Fibroblast of pulmonary artery (primary cell): ENCODE data around the gene SLC9B1.
"Not testable (repeated sequence)": the region's sequence is repeated elsewhere in the genome, so short reads cannot be mapped to it uniquely, and the experiment has no call there.

ENCODE experiments used
- DNase-seq: peaks from one replicate; pipeline ENCODE4 v3.0.0-alpha.2; 2010; ENCODE audit warnings: low read depth
- H3K4me3 ChIP-seq: replicated peaks from 2 replicates; pipeline ENCODE4 v1.5.1; 2011; ENCODE audit warnings: low read depth, mild to moderate bottlenecking, control low read depth, low read length, moderate library complexity
- TF ChIP-seq, protein P1 (sequence below): IDR thresholded peaks from 2 replicates; pipeline ENCODE4 v1.5.1; 2011; ENCODE audit warnings: mild to moderate bottlenecking, control low read depth, low read length, inconsistent platforms; ENCODE audit errors: missing control alignments

The SLC9B1 gene

DNA sequence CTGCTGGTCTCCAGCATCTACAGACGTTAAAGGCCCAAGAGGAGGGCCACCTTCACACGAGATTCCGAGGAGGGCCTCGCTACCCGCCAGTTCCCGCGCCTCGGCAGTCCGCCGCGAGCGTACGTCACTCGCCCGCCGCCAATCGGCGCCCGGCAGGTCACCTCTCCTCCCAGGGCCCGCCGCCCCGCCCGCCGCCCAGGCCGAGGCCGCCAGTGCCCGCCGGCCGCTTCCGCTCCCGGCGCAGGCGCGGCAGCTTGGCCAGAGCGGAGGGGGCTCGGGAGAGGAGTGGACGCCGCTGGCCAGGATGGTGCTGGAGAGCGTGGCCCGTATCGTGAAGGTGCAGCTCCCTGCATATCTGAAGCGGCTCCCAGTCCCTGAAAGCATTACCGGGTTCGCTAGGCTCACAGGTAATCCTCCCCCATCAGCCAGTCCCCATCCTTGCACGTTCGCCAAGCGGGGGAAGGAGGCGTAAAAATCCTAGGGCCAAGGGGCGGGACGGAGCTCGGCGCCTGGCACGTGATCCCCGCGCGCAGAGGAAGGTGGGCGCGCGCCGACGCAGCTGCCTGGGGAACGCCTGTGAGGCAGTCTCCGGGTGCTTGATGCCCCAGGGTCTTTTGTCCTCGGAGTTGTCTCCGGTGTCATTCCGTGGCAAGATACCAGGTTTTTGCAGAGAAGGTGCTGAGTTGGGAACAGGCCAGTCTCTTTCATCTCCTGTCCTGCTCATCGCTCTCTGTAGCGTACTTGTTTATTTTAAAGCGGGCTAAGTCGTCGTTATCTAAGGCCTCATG is 150.5 kb downstream of the SLC9B1 start, which contains the start of gene CISD2:
CISD2 (plus strand) TSS at position 212 of the 788 bp plus-strand sequence; CDS start at position 305, 93 bp downstream.
- H3K4me3 ChIP-seq: peak within 1 kb of the TSS; percentile 77
- peak; percentile 91 for DNase-seq
- TF ChIP-seq, protein P1, sequence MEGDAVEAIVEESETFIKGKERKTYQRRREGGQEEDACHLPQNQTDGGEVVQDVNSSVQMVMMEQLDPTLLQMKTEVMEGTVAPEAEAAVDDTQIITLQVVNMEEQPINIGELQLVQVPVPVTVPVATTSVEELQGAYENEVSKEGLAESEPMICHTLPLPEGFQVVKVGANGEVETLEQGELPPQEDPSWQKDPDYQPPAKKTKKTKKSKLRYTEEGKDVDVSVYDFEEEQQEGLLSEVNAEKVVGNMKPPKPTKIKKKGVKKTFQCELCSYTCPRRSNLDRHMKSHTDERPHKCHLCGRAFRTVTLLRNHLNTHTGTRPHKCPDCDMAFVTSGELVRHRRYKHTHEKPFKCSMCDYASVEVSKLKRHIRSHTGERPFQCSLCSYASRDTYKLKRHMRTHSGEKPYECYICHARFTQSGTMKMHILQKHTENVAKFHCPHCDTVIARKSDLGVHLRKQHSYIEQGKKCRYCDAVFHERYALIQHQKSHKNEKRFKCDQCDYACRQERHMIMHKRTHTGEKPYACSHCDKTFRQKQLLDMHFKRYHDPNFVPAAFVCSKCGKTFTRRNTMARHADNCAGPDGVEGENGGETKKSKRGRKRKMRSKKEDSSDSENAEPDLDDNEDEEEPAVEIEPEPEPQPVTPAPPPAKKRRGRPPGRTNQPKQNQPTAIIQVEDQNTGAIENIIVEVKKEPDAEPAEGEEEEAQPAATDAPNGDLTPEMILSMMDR: no peak

DNA sequence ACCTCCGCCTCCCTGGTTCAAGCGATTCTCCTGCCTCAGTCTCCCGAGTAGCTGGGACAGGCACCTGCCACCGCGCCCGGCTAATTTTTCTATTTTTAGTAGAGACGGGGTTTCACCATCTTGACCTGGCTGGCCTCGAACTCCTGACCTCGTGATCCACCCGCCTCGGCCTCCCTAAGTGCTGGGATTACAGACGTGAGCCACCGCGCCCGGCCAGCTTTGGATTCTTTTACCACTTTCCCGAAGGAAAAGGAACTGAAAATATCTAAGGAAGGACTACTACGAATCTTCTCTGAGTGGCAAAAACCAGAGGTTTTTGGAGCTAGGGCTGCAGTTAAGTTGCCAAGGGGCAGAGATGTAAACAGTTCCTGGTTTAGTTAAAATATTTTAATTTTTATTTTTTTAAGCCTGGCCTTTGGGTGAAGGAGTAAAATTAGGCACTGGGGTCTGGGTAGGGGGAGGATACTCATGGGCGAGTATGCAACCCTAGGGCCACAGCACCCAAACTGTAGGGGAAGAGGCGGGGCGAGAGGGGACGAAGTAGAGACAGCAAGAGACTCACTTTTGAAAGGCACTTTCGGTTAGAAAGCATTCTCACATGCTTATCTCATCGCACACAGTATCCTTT is 151.2 kb downstream of the SLC9B1 start:
- peak overlapping the region; percentile 77 for H3K4me3 ChIP-seq
- no peak for DNase-seq
- TF ChIP-seq, protein P1: no peak

DNA sequence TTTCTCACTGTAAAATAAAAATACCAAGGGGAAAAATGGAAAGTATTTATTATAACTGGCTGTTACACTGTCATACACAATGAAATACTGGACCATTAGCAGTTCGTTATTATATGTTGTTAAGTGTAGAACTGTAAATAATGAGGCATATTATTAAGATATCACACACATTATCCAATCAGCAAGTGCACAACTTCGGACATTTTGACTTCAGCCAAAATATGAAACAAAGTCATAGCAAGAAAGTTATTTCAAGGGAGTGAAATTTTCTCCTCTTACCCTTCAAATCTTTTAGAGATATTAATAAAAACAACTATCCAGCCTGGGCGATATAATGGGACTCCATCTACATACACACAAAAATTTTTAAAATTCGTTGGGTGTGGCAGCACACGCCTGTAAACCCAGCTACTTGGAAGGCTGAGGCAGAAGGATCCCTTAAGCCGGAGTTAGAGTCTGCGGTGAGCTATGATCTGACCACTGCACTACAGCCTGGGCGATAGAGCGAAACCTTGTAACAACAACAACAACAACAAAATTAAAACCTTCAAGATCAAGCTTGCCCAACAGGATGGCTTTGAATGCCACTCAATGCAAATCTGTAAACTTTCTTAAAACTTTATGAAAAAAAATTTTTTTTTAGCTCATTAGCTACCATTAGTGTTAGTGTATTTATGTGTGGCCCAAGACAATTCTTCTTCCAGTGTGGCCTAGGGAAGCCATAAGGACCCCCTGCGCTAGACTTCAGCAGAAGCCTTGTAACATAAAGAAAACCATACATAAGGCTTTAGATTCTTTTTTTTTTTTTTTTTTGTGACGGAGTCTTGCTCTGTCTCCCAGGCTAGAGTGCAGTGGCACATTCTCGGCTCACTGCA is 152.0 kb downstream of the SLC9B1 start:
- peak overlapping the region; percentile 77 for H3K4me3 ChIP-seq
- no peak for DNase-seq
- TF ChIP-seq, protein P1: no peak

DNA sequence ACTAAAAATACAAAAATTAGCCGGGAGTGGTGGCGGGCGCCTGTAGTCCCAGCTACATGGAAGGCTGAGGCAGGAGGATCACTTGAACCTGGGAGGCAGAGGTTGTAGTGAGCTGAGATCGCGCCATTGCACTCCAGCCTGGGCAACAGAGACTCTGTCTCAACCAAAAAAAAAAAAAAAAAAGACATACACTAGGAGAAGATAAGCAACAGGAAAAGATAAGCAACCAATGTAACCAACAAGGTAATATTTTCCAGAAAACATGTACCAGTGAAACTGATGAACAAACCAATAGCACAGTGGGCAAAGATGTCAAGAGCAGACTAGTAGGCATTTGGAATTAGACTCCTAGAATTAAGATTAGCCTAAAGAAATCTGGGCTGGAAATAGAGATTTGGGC is 154.2 kb downstream of the SLC9B1 start:
- H3K4me3 ChIP-seq, DNase-seq: not testable (repeated sequence)

DNA sequence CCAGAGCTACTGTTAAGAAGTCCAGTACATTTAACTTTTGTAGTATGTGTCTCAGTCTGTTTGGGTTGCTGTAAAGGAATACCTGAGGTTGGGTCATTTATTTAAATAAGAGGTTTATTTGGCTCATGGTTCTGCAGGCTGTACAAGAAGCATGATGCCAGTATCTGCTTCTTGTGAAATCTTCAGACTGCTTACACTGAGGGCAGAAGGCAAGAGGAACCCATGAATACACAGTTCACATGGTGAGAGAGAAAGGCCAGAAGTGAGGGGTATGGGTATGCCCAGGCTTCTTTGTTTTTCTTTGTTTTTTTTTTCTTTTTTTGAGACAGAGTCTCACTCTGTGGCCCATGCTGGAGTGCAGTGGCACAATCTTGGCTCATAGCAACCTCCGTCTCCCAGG is 156.8 kb downstream of the SLC9B1 start:
- TF ChIP-seq, protein P1: no peak
- no peak for DNase-seq
- no peak overlapping the region for H3K4me3 ChIP-seq

DNA sequence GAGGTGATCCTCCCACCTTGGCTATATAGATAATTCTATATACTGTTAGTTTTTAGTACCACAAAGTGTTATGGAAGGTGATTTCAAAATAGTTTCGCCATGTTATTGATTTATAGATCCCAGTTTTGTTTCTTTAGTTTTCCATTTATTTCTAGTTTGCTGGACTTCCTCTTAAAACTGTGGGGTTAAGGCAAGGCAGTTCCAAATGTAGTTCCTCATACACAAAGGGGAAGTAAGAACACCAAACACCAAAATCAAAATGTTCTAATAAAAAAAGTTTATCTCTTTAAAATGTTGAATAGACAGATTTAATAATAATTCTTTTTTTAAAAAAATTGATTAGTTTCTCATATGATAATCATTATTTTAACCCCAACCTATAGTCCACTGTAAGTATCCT is 157.5 kb downstream of the SLC9B1 start:
- DNase-seq: no peak
- TF ChIP-seq, protein P1: no peak
- no peak overlapping the region for H3K4me3 ChIP-seq
